HG03575 (cell line): ENCODE measurements around the gene ARFGAP2.
A peak's percentile ranks its signal among the peaks of the same experiment; 100 is the strongest.

Experiments used
- ATAC-seq: cut with Tn5 transposase; IDR thresholded peaks from one replicate; pipeline ENCODE4 v1.9.1; 2021; ENCODE audit not compliant: unreplicated experiment, insufficient number of reproducible peaks, low FRiP score; ENCODE audit errors: extremely low read depth

ARFGAP2 gene

DNA sequence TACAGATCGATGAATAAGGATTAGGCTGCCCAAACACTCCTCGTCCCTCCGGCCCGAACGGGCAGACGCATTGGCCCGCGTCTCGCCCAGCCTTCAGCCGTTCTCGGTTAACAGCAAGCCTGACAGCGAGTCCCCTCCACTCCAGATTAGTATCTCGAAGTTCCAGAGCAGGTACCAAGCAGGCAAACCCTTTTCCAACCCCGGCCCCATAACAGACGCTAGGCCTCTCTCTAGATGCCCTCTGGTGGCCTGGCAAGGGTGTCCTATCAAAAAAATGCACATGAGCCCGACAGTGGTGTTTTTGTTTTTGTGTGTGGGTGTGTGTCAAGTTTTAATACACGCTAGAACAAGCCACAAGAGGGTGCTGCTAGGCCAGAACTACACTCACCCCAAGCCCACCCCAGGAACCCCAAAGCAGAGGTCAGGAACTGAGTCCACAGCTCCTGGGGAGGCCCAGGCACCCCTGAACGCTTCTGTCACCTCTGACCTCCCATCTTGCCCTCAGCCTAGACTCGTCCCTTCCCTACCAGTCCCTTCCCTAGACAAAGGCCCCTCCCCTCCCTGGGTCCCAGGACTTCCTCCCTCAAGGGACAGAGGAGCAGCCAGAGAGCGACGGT lies 658 bp upstream of the ARFGAP2 start:
- ATAC-seq = peak; percentile 23

DNA sequence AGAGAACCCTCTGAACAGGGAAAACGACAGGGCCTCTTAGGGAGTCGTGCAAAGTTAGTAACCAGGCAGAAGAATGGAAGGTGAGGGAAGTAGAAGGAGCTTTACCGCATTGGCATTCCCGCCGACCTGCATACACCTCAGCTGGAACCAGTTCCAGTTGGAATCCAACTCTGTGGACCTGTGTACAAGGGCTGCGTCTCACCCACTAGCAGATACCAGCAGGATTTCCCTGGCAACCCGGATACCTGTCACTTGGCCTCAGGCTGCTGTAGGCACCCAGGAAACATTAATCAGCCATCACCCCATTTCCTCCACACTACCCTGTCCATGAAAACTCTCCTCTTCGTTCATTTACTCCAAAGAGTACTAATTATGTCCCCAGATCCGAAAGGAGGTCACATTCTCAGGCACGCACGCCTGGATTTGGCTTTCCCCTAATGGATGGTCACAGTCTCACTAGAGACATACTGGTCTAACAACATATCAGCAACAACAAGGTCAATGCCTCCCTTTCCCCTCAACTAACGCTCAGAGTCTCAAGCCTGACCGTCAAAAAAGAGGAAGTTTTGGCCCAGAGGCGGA lies 842 bp downstream of the ARFGAP2 start:
- ATAC-seq = no peak

DNA sequence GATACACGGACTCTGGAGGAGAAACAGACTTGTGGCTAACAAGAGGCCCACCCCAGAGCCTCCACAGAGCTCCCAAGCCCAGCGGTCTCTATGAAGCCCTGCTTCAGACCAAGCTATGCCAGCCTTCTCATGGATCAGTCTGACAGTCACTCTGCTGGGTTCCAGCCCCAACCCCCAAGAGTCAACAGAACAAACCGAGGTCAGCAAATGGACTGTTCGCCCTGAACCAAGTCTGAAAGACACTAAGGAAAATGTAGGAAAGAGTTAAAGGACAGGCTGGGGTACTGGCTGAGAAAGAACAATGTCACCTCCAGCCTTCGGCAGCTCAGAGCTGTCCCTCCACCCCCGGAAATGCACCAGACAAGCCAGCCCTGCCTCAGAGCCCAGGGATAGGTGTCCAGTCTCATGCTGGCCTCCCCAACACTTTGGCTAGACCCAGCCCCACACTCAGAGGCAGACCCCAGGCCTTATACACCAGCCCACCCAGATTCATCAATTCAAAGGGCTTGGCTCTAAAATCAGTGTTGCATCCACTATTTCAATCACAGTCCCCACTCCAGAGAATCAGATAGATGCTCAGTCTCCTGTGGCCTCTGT lies 3.8 kb downstream of the ARFGAP2 start:
- no peak for ATAC-seq

DNA sequence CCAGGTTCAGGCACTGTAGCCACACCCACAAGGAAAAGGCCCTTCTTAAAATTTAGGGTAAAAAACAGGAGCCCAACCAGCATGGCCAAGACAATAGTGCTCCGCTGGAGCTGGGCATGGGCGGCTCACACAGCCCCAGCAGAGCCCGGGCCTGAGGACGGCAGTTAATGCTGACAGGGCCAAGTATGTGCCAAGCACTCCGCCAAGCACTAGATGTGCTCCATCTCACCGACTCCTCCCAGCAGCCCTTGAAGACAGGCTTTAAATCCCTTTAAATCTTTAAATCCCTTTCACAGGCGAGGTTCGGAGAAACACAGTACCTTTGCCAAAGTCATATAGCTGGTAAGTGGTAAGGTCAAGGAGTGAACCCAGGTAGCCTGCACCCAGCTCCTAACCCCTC lies 4.8 kb downstream of the ARFGAP2 start:
- ATAC-seq = no peak

DNA sequence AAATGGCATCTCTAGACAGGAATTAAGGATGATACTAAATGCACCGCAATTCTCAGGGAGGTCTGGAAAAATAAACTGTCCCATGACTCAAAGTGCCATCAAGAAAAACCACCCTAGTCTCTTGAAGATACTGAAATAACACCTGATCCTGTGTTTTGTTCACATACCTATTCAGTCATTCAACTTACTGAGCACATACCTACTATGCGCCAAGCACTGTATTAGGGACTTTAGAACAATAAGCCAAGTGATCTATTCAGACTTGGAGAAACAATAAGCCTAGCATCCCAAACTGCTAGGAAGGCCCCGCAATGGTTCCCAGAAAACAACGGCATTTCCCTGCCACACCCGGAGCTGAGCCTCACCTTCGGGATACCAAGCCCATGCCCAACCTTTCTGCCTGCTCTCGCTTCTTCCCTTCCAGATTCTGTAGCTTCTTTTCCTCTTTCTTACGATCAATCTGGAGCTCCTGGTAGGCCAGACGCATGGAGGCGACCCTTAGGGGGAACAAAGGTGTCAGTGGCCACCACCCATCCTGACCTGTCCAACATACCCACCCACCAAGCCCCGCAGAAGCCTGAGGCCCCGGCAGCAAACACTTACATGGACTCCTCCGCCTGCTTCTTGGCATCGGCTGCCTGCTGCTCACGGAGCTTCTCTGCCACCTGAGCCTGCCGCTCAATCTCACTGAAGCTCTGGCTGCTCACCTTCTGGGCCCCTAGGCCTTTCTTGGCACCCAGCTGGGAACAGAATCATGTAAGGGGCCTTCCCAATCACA lies 5.4 kb downstream of the ARFGAP2 start:
- ATAC-seq = no peak

DNA sequence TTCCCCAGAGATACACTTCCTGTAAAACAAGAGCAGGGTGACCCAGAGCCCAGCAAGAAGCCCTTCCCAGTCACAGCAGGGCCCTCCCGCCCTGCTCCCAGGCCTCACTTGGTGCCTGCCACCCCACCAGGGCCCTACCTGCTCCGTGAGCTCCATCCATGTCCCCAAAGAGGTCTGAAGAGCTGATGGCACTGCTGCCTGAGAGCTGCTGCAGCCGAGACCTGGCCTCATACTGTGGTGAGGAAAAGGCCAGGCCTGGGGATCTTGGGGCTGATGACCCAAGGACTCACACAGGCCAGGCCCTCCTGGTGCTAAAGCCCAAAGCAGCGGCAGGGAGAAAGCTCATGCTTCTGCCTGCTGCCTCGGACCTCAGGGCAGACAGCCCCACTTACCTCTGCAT lies 10.3 kb downstream of the ARFGAP2 start:
- no peak for ATAC-seq

DNA sequence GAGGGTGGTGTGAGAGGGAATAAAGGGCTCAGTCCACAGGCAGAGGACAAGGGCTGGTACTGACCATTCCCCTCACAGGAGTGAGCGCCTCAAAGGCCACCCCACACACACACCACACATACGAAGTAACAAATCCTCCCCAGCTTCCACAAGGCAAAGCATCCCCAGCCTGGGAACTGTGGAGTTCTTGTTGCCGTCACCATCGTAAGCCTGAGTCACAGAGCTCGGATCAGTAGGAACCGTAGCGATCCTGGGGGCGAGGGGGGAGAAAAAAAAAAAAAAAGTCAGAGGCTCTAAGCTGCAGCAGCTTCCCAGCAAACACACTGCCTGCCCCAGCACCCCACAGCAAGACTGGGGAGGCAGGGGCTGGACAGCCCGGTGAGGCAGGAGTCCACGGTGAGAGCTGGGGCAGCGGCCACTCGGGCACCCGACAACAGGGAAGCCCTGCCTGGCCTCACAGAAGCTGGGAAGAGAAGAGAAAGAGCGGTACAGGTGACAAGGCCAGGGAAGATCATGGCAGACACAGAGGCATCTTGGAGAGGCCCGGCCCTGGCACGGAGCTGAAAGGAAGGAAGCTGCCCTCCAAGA lies 11.3 kb downstream of the ARFGAP2 start:
- no peak for ATAC-seq

DNA sequence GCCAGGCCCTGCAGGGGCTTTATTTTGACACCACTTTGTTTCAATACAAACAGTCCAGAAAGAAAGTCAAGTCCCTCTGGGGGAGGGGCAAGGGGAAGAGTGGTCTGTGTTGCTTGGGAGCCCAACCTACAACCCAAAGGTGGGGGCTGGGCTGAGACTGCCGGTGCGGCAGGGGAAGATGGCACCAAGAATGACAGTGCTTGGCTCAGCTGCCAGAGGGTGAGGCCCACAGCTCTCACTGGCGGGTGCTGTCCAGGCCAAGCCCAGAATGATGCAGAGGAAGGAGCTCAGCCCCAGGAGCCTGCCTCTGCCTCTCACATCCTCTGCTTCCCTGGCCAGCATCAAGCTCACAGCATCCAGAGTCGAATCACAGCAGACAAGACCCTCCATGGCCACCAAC lies 12.4 kb downstream of the ARFGAP2 start:
- no peak for ATAC-seq

DNA sequence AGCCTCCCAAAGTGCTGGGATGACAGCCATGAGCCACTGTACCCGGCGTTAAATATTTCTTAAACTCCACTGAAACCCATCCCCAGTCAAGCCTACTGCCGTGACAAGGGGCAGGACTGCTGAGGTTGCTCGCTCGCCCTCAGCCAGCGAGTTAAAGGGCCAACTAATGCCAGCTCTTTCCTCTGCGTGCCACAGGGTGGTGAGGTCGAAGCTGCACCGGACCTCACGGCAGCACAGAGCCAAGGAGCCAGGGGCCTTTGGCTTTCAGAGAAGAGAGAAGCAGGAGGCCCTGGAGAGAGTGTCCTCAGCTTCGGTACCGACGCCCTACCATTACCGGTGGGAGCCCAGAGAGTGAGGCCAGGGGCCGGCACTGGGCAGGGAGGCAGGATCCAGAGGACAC lies 12.8 kb downstream of the ARFGAP2 start:
- no peak for ATAC-seq

DNA sequence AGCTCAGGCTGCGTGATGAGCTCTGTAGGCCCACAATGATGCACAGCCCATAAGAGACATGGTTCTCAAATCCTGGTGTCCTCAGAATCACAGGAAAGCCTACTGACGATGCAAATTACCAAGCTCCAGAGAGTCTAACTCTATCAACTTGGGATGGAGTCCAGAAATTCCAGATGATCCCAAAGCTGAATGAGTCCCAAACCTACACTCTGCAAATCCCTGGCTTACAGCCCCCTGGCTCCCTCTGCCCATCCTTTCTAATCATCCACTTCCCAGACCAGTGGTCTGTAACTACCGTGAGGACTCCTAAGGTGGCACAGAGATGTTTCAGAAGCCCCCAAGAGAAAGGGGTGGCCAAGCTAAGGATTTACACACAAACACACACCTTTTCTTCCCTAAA lies 13.5 kb downstream of the ARFGAP2 start:
- ATAC-seq = no peak

DNA sequence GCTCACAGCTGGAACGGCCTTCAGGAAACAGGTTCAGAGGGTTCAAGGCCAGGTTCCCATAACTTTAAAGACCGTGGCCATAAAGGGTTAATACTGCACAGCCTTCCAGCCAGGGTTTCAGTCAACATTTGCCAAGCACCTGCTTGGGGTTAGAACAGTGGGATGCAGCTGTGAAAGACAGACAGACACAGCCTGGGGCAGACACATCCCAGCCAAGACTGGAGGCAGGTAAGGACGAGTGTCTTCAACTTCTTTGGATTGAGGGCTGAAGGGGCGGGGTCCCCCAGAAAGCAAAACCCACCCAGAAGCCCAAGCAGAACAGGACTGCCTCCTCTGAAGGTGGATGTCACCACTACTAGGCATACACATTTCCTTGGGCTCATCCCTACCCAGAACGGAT lies 14.3 kb downstream of the ARFGAP2 start:
- ATAC-seq = no peak

DNA sequence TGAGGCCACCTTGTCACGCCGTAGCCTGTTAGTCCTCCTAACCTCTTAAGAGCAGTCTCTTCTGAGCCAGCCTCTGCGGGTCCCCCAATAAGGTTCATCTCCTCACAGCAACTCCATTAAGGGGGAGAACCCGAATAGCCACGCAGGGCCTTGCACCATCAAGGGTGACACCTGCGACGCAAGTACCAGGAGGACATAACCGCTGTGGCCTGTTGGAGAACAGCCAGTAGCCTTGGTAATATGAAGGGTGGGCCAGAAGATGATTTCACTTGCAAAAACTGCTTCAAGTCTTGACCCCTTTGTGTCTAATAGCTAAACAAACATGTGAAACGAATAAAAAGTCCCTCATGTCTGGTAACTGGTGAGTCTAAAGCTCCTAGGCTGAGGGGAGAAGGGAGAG lies 14.8 kb downstream of the ARFGAP2 start:
- no peak for ATAC-seq

DNA sequence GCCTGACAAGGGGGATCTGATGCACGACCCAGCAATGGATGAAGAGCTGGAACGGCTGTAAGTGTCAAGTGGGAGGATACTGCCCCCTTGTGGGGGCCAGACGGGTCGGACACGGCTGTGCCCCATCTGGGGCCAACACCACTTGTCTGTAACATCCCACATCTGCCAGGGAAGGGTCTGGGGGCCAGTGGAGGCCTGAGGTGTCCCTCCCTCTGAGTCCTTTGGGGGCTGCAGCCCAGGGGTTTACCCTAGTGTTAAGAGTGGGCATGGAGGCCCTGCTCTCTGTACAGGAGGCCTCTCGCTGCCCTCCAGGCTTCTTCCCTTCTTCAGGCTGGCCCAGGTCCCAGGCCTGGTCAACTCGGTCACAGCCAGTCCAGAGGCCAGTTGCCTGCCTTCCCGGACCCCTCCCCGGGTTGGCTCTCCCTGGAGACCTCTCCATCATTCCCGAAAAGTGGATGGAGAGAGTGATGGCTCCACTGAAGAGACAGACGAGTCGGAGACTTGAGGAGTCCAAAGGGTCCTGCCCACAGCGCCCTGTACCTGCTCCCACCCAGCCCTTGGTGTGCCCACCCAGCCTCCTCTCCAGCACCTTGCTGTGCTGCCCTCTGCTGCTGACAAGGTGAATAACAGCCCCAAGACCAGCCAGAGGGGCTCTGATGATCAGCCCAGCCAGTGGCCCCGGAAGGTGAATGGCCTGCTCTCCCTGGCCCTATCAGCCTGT lies 15.4 kb downstream of the ARFGAP2 start:
- ATAC-seq = no peak

DNA sequence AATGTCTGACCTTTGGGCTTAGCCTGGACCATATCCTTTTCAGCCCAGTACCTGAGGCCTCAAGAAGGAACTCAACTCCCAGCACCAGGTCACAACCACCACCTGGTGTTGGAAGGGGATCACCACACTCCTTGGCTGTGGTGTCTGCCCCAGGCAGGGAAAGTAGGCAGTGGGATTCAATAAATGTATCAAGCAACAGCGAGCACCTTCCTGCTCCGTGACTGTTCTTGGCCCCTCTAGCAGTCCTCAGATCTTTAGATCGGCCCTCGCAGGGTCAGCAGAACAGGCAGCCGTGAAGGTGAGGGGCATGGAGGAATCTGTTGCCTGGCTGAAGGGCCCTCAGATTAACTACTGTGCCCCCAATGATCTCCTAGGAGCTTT lies 15.9 kb downstream of the ARFGAP2 start:
- ATAC-seq = no peak

DNA sequence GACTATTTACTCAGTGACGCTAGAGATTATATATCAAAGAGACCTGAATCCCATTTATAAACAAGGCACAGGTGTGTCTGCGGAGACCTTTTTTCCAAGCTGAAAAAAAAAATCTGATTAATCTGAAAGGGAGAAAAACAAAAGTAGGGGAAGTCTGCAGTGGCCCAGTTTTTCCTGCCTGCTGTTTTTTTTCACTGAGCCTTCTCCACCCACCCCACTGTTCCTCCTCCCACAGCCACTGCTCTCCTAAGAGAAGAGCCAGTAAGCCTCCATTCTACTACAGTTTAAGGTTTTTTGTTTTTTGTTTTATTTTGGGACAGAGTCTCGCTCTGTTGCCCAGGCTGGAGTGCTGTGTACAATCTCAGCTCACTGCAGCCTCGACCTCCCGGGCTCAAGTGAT lies 18.4 kb downstream of the ARFGAP2 start:
- no peak for ATAC-seq

DNA sequence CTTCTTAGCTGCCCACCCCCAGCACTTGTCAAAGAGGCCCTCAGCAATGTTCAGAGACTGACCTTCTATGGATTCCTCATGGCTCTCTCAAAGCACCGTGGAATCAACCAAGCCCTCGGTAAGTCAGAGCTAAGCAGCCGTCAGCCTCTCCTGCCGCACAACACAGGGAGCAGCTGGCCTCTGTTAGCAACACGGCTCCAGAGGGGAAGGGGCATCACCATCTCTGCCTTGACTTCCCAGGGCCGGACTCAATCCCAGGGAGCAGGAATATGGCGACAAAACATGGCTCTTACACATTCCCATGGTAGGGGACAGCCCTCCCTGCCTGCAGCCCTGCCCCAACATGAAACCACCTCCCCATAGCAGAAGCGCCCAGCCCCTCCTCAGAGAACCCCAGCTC lies 18.9 kb downstream of the ARFGAP2 start:
- ATAC-seq = no peak

DNA sequence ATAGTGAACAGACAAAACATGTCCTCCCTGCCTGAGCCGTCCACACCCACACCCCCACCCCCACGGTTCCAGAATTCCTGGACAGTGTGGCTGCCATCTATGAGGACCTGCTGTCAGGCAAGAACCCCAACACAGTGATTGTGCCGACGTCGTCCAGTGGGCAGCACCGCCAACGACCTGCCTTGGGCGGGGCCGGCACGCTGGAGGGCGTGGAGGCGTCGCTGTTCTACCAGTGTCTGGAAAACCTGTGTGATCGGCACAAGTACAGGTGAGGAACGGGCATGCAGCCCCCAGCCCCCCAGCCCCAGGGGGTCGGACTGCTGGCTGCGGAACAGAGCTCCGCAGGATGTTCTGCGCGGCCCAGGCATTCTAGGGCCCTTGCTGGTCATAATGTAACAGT lies 19.7 kb downstream of the ARFGAP2 start:
- no peak for ATAC-seq

DNA sequence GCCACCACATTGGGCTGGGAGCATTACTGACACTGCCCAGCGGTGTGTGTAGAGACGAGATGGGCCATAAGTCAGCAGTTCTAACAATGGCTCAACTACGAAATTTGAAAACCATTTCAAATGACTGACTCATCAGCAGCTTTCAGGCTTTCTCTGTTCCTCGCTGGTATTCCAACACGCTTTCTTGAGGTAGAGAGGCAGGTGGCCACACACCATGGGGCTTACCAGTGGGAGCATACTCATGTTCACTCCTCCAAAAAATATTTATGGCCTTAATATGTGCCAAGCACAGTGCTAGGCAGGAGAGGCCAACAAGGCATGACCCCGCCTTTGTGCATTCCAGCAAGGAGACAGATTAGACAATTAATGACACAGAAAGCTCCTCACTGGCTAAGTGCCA lies 20.3 kb downstream of the ARFGAP2 start:
- no peak for ATAC-seq

DNA sequence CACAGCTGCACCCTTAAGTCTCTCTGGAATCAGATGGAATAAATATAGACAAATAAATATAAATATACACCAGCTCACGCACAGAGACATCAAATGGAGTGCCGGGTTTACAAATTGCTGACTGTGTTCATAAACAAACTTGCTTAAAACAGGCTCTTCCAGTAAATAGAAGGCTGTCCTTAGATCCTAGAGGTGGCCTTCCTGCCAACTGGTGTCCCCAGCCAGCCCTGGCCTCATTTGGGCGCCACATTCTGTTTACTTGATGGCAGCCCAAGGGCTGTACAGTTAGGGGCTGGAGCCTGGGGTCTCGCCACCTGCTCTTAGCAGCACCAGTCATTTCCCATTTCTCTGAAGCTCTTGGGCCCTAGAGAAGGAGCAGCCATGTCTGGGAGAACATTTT lies 20.8 kb downstream of the ARFGAP2 start:
- no peak for ATAC-seq
